Fibroblast of peridontal ligament (primary cell): Measurements from ENCODE around the gene SCN8A.

Source experiments
- DNase-seq: peaks from one replicate; pipeline ENCODE4 v3.0.0-alpha.2; 2010; ENCODE audit errors: extremely low read depth

The SCN8A gene

DNA sequence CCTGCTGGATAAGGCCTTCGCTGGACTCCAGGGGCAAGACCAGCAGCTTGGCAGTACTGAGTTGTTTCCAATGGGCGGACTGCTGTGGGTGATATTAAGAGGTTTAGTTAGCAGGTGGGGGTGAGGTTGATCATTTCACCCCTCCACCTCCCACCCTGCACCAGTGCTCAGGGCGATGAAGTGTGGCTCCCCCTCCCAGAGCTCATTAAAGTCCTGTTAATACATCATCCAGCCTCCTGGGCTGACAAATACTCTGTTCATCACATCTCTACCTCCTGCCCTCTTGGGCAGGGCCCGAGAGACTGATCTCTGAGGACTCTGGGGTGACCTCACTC is 259.9 kb downstream of the SCN8A start:
- DNase-seq: no peak

DNA sequence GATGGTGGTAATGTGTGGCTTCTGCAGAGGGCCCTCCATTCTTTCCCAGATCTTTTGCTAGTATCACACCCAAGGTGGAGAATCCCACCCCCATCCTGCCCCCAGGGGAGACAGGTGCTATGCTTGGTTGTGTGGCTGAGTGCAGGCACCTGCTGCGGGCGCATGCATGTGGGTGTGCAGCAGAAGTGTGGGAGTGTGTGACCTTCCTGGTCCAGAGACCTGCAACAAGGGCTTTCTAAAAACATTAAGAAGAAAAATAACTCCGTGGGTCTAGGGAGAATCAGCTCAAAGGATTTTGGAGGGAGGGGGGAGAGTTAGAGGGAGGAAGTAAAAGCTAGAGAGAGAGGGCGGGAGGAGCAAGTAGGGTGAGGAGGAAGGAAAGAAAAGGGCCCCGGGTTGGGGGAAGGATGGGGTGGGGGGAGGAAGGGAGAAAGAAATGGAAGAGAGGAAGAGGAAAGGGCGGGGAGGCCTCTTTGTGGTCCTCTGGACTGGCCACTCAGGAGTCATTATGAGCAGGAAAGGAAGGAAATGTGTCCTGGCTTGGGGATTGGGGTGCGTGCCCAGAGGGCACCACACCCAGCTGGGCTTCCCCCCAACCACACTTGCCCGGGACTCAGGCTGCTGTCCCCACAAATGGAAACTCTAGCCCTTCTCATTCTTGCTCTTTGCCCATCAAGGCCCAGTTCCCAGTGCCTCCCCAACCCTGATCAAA is 260.5 kb downstream of the SCN8A start:
- no peak for DNase-seq

DNA sequence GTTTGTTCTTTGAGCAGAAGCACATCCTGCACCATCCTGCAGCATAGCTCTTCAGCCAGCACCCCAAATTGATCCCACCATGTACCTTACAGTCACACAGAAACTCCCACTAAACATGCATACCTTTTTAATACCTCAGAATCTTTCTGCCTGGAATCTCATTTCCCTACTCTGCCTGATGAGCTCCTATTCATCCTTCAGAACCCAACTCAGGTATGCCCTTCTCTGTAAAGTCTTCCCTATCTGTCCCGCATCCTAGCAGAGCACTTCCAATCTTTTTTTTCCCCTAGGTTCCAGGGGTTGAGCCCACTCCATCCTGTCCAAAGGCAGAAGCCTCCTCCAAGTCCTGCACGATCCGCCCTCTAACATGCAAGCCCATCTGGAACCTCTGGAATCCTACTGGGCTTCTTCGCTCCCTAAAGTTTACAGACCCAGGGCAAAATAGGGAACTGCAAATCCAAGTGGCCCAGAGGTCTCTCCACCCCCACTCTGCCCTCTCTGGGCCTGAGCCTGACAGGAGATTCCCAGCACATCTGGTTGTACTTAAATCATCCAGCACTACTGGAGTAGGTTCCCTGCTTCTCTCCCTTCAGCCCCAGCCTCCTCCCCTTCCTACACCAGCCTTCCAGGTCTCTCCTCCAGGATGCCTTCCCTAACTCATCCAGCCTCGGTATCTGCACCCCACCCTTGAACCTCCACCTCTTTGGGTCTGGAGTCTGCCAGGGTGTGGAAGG is 261.5 kb downstream of the SCN8A start:
- DNase-seq: peak; percentile 49

DNA sequence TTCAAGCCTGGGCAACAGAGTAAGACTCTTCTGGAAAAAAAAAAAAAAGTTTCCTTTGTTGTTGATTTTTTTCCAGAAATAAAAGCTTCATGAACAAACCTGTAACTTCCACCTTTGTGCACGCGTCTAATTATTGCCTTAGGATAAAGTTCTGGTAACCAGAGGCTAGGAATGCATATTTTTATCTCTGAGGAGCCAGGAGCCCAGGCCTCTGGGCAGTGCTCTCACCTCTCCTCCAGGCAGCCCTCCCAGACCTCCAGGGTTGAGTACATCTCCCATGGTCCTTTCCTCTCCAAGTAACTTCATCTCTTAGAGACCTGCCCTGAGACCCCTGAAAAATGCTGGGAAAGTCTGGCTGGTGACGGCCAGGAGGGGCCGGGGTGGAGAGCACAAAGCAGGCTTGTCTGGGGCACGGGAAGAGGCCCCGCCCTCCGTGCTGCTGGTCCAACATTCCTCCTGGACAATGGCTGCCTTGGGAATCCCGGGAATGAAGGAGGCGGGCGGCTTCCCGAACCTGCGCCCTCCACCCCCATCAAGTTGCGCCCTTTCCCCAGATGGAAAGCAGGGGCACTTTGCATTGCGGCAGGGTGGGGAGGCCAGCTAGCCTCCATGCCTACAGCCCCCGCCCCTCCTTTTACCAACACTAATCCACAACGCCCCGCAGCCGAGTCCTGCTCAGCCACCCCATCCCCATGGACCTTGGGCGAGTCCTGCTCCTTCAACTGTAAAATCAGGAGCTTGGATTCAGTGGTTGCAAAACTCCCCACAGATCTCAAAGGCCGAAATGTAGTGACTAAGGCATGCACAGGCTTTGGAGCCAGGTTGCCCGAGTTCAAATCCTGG is 264.8 kb downstream of the SCN8A start:
- peak; percentile 17 for DNase-seq

DNA sequence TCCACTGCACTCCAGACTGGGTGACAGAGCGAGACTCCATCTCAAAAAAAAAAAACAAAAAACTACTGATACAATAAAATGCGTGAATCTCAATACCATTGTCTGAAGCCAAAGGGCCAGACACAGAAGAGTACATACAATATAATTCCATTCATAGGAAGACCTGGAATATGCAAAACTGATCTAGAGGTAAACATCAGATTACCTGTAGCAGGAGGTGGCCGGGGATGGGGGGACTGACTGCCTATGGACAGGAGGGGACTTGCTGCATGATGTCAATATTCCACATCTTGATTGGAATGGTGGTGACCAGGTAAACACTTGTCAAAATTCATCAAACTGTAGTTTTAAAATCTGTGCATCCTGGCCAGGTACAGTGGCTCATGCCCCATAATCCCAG is 270.0 kb downstream of the SCN8A start:
- DNase-seq: no peak
